Endothelial cell of umbilical vein (primary cell): ENCODE results near the gene FRYL.

ENCODE experiments used
- CTCF ChIP-seq, 2 donors: IDR thresholded peaks; 1 replicate in 1 of 2; 2 replicates in 1 of 2; pipeline ENCODE4 v1.5.1; 2011; ENCODE audit warnings: low read length in 2 of 2, mild to moderate bottlenecking in 2 of 2, moderate library complexity in 2 of 2, control low read depth in 1 of 2, inconsistent platforms in 1 of 2, low read depth in 1 of 2; ENCODE audit not compliant: insufficient read depth in 1 of 2; ENCODE audit errors: extremely low read depth in 1 of 2
- EZH2 ChIP-seq: IDR thresholded peaks from 2 replicates; pipeline ENCODE4 v1.6.1; 2012; ENCODE audit warnings: borderline replicate concordance, low read depth, mild to moderate bottlenecking, moderate library complexity, low read length, inconsistent platforms; ENCODE audit not compliant: severe bottlenecking
- FOS ChIP-seq: IDR thresholded peaks from 2 replicates; pipeline ENCODE4 v1.6.1; 2011; ENCODE audit warnings: mild to moderate bottlenecking, low read length, moderate library complexity, borderline replicate concordance; ENCODE audit not compliant: insufficient read depth
- GATA2 ChIP-seq: IDR thresholded peaks from 2 replicates; pipeline ENCODE4 v1.7.0; 2011; ENCODE audit warnings: low read depth, mild to moderate bottlenecking, moderate library complexity, mixed read lengths, low read length; ENCODE audit not compliant: insufficient read length, insufficient read depth
- MAX ChIP-seq: IDR thresholded peaks from 2 replicates; pipeline ENCODE4 v1.6.1; 2011; ENCODE audit not compliant: insufficient read depth, insufficient read length
- MYC ChIP-seq: IDR thresholded peaks from one replicate; pipeline ENCODE4 v1.6.1; 2011; ENCODE audit warnings: mild to moderate bottlenecking, low read depth, low read length
- POLR2A ChIP-seq: IDR thresholded peaks from 2 replicates; pipeline ENCODE4 v1.6.1; 2012; ENCODE audit warnings: low read depth, mild to moderate bottlenecking, control low read depth, low read length
- POLR2AphosphoS5 ChIP-seq: IDR thresholded peaks from 2 replicates; pipeline ENCODE4 v1.6.1; 2012; ENCODE audit warnings: low read depth, mild to moderate bottlenecking, control low read depth, low read length, moderate library complexity; ENCODE audit not compliant: insufficient read depth

GRCh38 chr4:48812866-48813265 lies 32.8 kb upstream of the FRYL start:
- TF ChIP-seq CTCF (IDR thresholded peaks at IDR 0.05; ENCODE audit: extremely low read depth in 1 of 2, insufficient read depth in 1 of 2, low read depth in 1 of 2, low read length in 2 of 2), result no peak
- no peak for TF ChIP-seq GATA2
- no peak for TF ChIP-seq EZH2
- TF ChIP-seq FOS, result no peak
- no peak for TF ChIP-seq MAX
- TF ChIP-seq POLR2AphosphoS5, result no peak
- TF ChIP-seq POLR2A, result no peak
- no peak for TF ChIP-seq MYC
